Adrenal gland (tissue), 5 donors: Measurements from ENCODE around the gene KLHL3.

Experiments
- CTCF ChIP-seq, 6 experiments: fragments of 450-650 bp in 4 of 6; fragments of 200-600 bp in 2 of 6; sonication (generic) in 1 of 6; IDR thresholded peaks; 1 replicate in 5 of 6; 2 replicates in 1 of 6; pipeline versions ENCODE4 v1.5.1 to v1.8.0; 2016 to 2021; ENCODE audit warnings: antibody characterized with exemption in 6 of 6, mild to moderate bottlenecking in 2 of 6, moderate library complexity in 1 of 6
- POLR2A ChIP-seq, 2 donors: fragments of 450-650 bp; IDR thresholded peaks; one replicate each; pipeline ENCODE4 v1.6.1; 2017; ENCODE audit warnings: antibody characterized with exemption in 2 of 2, mild to moderate bottlenecking in 2 of 2, moderate library complexity in 1 of 2
- donor health status: DM: no; HTN: no; CAD: no.

- TF ChIP-seq CTCF (IDR thresholded peaks at IDR 0.05), result no peak
- TF ChIP-seq POLR2A (IDR thresholded peaks at IDR 0.05), result no peak
Observed at GRCh38 chr5:137613554-137614265, 122.2 kb downstream of the KLHL3 start.
